H1 (cell line): ENCODE measurements around the gene TSPAN32. TPM values are rescaled to one million over a fixed set of nuclear protein-coding genes. Genes with fewer than 3 reads are reported as not detected.

ENCODE experiments used
- CBX8 ChIP-seq: fragments of 300-800, 300-1000 bp; sonication (generic); IDR thresholded peaks from 2 replicates; pipeline ENCODE4 v1.7.1; 2016; ENCODE audit warnings: low read depth, low read length, borderline replicate concordance
- CREB1 ChIP-seq: IDR thresholded peaks from 2 replicates; pipeline ENCODE4 v1.6.1; 2012; ENCODE audit warnings: inconsistent platforms
- EGR1 ChIP-seq: IDR thresholded peaks from 2 replicates; pipeline ENCODE4 v1.6.1; 2011; ENCODE audit warnings: low read depth, low read length, borderline replicate concordance
- SP1 ChIP-seq: IDR thresholded peaks from 2 replicates; pipeline ENCODE4 v1.6.1; 2011; ENCODE audit warnings: low read depth, low read length
- SP2 ChIP-seq: IDR thresholded peaks from 2 replicates; pipeline ENCODE4 v1.6.1; 2012; ENCODE audit warnings: mild to moderate bottlenecking, low read length, inconsistent platforms
- polyA plus RNA-seq, 7 experiments: library from polyadenylated mRNA; depleted of rRNA in 3 of 7; stranded (reverse) in 5 of 7; unstranded in 2 of 7; fragments of >200 nt in 5 of 7; fragments of 200-250 nt in 2 of 7; gene quantifications; 1 replicate in 5 of 7; 2 replicates in 1 of 7; 4 replicates in 1 of 7; pipeline versions ENCODE4 v1.2.1 to v1.2.3, GENCODE V29; 2011 to 2013; ENCODE audit warnings: missing spikeins in 2 of 7, mixed read lengths in 2 of 7
- total RNA-seq: library from RNA; stranded (reverse); fragmentation: NEBNext Ultra II Directional; extraction: Animal tissue kit (Norgen Biotek cat#: 25700); gene quantifications from 2 replicates; pipeline ENCODE4 v1.2.1, GENCODE V29; 2021

The TSPAN32 gene
- total and polyA plus RNA-seq, 2 of the 8 experiments (the other 6 are each of a cell fraction or from before 2014, with no cell fraction given): not detected

DNA sequence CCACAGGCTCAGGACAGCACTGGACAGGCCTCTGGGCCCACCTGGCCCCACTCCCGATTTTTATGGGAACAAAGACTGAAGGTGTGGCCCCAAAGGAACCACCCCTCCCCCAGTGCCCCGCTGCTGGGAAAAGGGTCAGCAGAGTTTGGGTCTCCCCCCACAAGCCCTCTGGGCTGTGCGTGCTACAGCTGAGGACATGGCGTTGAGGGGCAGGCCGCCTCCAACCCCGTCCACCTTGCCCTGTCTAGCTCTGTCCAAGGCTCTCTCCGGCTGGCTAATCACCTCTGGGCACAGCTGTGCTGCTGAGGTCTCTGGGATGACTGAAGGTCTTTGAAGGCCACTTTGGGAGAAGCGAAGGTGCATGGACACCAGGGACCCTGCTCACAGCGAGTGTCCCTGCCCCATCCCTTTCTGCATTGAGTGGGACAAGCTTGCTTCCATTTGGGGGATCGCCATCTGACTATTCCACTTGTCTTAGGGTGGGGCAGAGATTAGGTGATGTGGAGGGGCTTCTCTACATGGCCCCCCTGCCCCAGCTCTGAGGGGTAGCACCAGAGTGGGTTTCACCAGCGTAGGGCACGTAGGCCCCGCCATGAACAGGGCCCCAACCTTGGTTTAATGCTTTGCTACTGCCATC is 38.0 kb upstream of the TSPAN32 start (continued):
- TF ChIP-seq SP2 (no peak), CREB1 (no peak), CBX8 (no peak), SP1 (no peak), EGR1 (no peak)
